Thyroid gland (tissue), 4 donors: Measurements from ENCODE around the gene ALG2. TPM values are rescaled to one million over a fixed set of nuclear protein-coding genes. Genes with fewer than 3 reads are reported as not detected.

ENCODE experiments used
- DNase-seq, 2 donors: peaks; one replicate each; pipeline ENCODE4 v3.0.0-alpha.2; 2019
- H3K27ac ChIP-seq, 3 donors: fragments of 200-600 bp; sonication (generic); 1 replicate in 2 of 3; 2 replicates in 1 of 3; pipeline ENCODE4 v1.5.1; 2016 to 2019; ENCODE audit warnings: mild to moderate bottlenecking in 1 of 3, moderate library complexity in 1 of 3
- H3K27me3 ChIP-seq: fragments of 200-600 bp; sonication (generic); one replicate; pipeline ENCODE4 v1.5.1; 2019
- H3K36me3 ChIP-seq, 2 donors: fragments of 200-600 bp; sonication (generic); one replicate each; pipeline ENCODE4 v1.5.1; 2016 to 2019
- H3K4me1 ChIP-seq, 2 donors: fragments of 200-600 bp; sonication (generic); one replicate each; pipeline ENCODE4 v1.5.1; 2017 to 2019
- H3K4me3 ChIP-seq, 3 donors: fragments of 200-600 bp; sonication (generic); replicated peaks in 1 of 3; 1 replicate in 2 of 3; 2 replicates in 1 of 3; pipeline ENCODE4 v1.5.1; 2016; ENCODE audit warnings: mild to moderate bottlenecking in 1 of 3
- H3K9me3 ChIP-seq: fragments of 200-600 bp; sonication (generic); one replicate; pipeline ENCODE4 v1.5.1; 2017
- POLR2A ChIP-seq, 2 donors: fragments of 450-650 bp; IDR thresholded peaks; one replicate each; pipeline ENCODE4 v1.6.1; 2017; ENCODE audit warnings: antibody characterized with exemption in 2 of 2, mild to moderate bottlenecking in 2 of 2, moderate library complexity in 1 of 2
- WGBS, 2 donors: methylation state at CpG; one replicate each; pipeline ENCODE4 v1.1.5; 2017; 5-methylcytosine and 5-hydroxymethylcytosine counted together
- intact Hi-C: fragments of 100-400 bp; cut with DNase I; formaldehyde crosslinking; loops from one replicate; pipeline ENCODE4 v1.15.1; 2023
- total RNA-seq, 4 donors: library from RNA; depleted of rRNA; stranded (reverse); fragments of >200 nt; gene quantifications; one replicate each; pipeline ENCODE4 v1.2.3, GENCODE V29; 2016
- TF ChIP-seq, protein P1 (sequence below), 6 experiments: fragments of 200-600 bp in 3 of 6; fragments of 450-650 bp in 3 of 6; sonication (generic) in 3 of 6; IDR thresholded peaks; one replicate each; pipeline ENCODE4 v1.5.1; 2016 to 2019; ENCODE audit warnings: antibody characterized with exemption in 6 of 6, mild to moderate bottlenecking in 2 of 6, inconsistent platforms in 1 of 6, moderate library complexity in 1 of 6

Gene ALG2
- total RNA-seq, 4 donors from 2014 or later: 45.0 to 63.9 (median 58.2) TPM

DNA sequence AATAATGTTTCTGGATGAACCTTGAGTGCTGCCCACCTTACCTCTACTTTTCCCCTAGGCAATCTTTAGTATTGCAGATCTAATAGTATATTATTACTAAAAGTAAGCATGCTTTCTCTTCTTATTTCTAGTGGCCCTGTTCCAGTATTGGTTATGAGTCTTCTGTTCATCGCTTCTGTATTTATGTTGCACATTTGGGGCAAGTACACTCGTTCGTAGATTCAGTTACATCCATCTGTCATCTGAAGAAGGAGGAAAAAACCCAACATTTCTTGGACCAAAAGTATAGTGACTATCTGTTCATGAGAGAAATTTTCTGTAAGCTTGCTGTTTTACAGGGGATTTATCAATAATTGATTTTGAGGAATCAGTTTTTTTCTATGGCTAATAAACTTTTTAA lies 8.5 kb upstream of the ALG2 start:
- Histone ChIP-seq H3K36me3 (peaks cover 36 to 42% of the 10 kb centered on the region in 2 donors), H3K9me3 (no peaks in the 10 kb centered on the region), H3K4me3 (no peak overlapping the region), H3K27me3 (no peaks in the 10 kb centered on the region), H3K4me1 (peaks cover 0 to 3% of the 10 kb centered on the region in 2 donors), H3K27ac (no peak overlapping the region)
- no peak for TF ChIP-seq POLR2A (IDR thresholded peaks at IDR 0.05)
- TF ChIP-seq, protein P1, sequence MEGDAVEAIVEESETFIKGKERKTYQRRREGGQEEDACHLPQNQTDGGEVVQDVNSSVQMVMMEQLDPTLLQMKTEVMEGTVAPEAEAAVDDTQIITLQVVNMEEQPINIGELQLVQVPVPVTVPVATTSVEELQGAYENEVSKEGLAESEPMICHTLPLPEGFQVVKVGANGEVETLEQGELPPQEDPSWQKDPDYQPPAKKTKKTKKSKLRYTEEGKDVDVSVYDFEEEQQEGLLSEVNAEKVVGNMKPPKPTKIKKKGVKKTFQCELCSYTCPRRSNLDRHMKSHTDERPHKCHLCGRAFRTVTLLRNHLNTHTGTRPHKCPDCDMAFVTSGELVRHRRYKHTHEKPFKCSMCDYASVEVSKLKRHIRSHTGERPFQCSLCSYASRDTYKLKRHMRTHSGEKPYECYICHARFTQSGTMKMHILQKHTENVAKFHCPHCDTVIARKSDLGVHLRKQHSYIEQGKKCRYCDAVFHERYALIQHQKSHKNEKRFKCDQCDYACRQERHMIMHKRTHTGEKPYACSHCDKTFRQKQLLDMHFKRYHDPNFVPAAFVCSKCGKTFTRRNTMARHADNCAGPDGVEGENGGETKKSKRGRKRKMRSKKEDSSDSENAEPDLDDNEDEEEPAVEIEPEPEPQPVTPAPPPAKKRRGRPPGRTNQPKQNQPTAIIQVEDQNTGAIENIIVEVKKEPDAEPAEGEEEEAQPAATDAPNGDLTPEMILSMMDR (IDR thresholded peaks at IDR 0.05): no peak
- DNase-seq: no peak
- WGBS, 2 donors: 88 to 94% methylated on average over 3 of the region's 3 CpGs
- intact Hi-C loops: no loop called here

DNA sequence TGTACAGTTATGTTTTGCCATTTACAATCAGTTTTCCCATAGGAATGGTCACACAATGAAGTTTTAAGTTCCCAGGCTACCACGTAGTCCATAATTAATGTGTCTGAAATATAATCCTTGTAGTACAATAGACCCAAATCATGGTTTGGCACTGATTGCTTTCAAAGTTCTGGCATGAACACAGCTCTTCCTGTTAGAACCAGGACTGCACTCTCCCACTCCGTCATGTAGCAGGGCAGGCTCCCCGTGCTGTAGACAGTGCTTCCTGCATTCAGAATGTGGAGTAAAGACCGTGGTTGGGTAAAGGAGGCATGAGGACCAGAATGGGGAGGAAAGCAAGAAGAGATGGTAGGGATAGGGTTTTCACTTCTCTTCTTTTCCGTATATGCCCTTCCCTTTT lies 4.3 kb upstream of the ALG2 start:
- TF ChIP-seq, protein P1 (IDR thresholded peaks at IDR 0.05): no peak
- no peak for TF ChIP-seq POLR2A (IDR thresholded peaks at IDR 0.05)
- Histone ChIP-seq H3K27me3 (no peaks in the 10 kb centered on the region), H3K4me1 (peaks cover 19 to 24% of the 10 kb centered on the region in 2 donors), H3K27ac (no peak overlapping the region), H3K9me3 (no peaks in the 10 kb centered on the region), H3K4me3 (no peak overlapping the region), H3K36me3 (peaks cover 27 to 33% of the 10 kb centered on the region in 2 donors)
- WGBS, 2 donors: 74 to 81% methylated on average over 5 of the region's 5 CpGs
- no peak for DNase-seq
- intact Hi-C loops: no loop called here

DNA sequence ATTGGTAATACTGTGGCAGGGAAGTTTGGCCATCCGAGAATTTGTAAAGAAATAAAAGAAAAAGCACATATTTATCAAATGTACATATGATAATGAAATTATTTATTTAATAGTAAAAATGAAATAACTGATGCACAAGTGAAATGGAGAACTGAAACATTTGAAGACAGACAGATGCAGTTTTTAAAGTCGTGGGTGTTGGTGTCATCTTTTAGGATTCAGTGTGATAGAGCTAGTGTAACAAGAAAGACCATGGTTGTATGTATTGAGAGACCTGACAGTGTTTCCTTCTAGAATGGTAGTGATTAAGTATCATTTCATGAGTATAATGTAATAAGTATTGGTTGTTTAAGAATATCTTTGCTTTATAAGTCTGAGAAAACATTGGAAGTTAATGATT lies 2.7 kb upstream of the ALG2 start:
- Histone ChIP-seq H3K27me3 (no peaks in the 10 kb centered on the region), H3K4me3 (no peak overlapping the region), H3K9me3 (no peaks in the 10 kb centered on the region), H3K36me3 (peaks cover 15 to 21% of the 10 kb centered on the region in 2 donors), H3K27ac (no peak overlapping the region), H3K4me1 (peaks cover 33 to 39% of the 10 kb centered on the region in 2 donors)
- WGBS, 2 donors: 90% methylated on average over 2 of the region's 2 CpGs
- no peak for DNase-seq
- intact Hi-C loops: no loop called here
- no peak for TF ChIP-seq POLR2A (IDR thresholded peaks at IDR 0.05)

DNA sequence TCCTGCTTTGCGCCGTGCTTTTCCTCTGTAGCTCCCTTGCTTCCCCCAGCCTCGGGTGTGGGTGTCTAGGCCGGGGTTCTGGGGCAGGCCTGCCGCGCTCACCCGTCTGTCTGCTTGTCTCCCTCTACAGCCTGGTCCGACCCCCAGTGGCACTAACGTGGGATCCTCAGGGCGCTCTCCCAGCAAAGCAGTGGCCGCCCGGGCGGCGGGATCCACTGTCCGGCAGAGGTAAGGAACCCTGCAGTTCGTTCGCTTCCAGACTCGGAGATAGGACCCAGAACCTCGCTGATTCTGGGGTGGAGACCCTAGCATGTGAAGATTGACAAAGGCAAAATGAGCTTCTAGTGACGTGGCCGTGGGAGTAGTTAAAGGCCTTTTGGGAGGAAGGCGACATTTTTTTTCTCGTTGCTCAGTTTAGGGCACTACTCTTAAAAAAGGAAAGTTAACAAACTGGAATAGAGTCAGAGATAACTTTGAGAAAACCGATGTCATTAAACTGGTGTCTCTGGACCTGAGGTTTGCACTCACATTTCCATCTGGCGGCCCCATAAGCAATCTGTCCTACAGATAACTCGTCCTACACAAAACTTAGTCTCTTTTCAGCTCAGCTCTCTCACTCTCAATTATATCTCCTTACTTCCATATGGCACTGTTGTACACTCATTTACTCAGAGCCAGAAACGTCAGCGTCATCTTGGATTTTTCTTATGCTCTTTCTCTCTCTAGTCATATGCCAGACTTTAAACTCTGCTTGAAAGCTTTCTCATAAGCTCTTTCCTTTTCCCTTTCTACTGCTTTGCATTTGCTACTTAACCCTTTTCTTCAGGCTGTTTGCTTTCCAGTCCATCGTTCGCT lies 901 bp upstream of the ALG2 start:
- WGBS, 2 donors: 10 to 11% methylated on average over 23 to 27 of the region's 30 CpGs
- no peak for DNase-seq
- Histone ChIP-seq H3K27ac (peak overlapping the region; percentile 69 to 97 (median 76)), H3K27me3 (no peaks in the 10 kb centered on the region), H3K9me3 (no peaks in the 10 kb centered on the region), H3K4me1 (peaks cover 34 to 42% of the 10 kb centered on the region in 2 donors), H3K36me3 (peaks cover 2 to 10% of the 10 kb centered on the region in 2 donors), H3K4me3 (peak overlapping the region; percentile 55 to 98 (median 94))
- no peak for TF ChIP-seq POLR2A (IDR thresholded peaks at IDR 0.05)
- TF ChIP-seq, protein P1 (IDR thresholded peaks at IDR 0.05): no peak
- intact Hi-C loops: no loop called here

DNA sequence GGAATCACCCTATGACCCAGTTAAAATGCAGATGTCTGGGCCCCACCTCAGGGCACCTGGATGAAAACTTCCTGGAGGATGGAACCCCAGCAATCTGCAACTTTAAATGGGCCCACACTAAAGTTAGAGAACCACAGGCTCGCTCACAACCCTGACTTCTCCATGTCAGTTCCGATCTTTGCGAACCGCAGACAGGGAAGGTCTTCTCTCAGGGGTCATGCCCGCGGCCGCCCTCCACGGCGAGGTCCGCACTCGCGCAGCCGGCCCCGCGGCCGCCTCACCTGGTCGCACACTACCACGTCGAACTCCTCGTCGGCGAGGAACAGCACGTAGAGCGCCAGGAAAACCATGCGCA lies 499 bp downstream of the ALG2 start:
- Histone ChIP-seq H3K4me1 (peaks cover 34 to 42% of the 10 kb centered on the region in 2 donors), H3K36me3 (peaks cover 0 to 7% of the 10 kb centered on the region in 2 donors), H3K9me3 (no peaks in the 10 kb centered on the region), H3K4me3 (peak overlapping the region; percentile 71 to 98 (median 78)), H3K27me3 (no peaks in the 10 kb centered on the region), H3K27ac (peak overlapping the region; percentile 69 to 97 (median 76))
- no peak for TF ChIP-seq POLR2A (IDR thresholded peaks at IDR 0.05)
- TF ChIP-seq, protein P1 (IDR thresholded peaks at IDR 0.05): no peak
- 0% methylated on average over 1 to 4 of the region's 25 CpGs for WGBS, 2 donors
- no peak for DNase-seq
- intact Hi-C loops: no loop called here
